Spleen (tissue), 7 donors: Measurements from ENCODE around the gene ITPKA.

Experiments used
- CTCF ChIP-seq, 11 experiments: fragments of 200-600 bp in 7 of 11; fragments of 450-650 bp in 4 of 11; sonication (generic) in 4 of 11; IDR thresholded peaks in 8 of 11; conservative IDR thresholded peaks in 3 of 11; 1 replicate in 7 of 11; 2 replicates in 4 of 11; pipeline versions ENCODE4 v1.4.0 to v1.8.0; 2016 to 2021; ENCODE audit warnings: antibody characterized with exemption in 11 of 11, inconsistent platforms in 4 of 11, mild to moderate bottlenecking in 1 of 11
- POLR2A ChIP-seq, 3 donors: fragments of 450-650 bp; IDR thresholded peaks; one replicate each; pipeline ENCODE4 v1.5.1; 2017; ENCODE audit warnings: antibody characterized with exemption in 3 of 3, mild to moderate bottlenecking in 1 of 3
- donor health status: DM: no; HTN: no; CAD: no; lungs with moderate emphysema.
- donor health status: DM: no; HTN: no; CAD: no.
- donor health status: DM: no; HTN: no; CAD: no.

- TF ChIP-seq CTCF (IDR thresholded peaks at IDR 0.05 in 8 of 11, conservative IDR thresholded peaks at IDR 0.05 in 3 of 11) (no peak), POLR2A (IDR thresholded peaks at IDR 0.05) (no peak)
Observed at GRCh38 chr15:41510728-41511127, 17.1 kb downstream of the ITPKA start.
